ENCODE measurements around the gene ZNF608. TPM values are rescaled to one million over a fixed set of nuclear protein-coding genes. Genes with fewer than 3 reads are reported as not detected.
A peak's percentile ranks its signal among the peaks of the same experiment; 100 is the strongest.

The ZNF608 gene
- polyA plus RNA-seq, 3 donors = 58.7 to 68.3 (median 60.2) TPM

GRCh38 chr5:124740071-124740470, 6.4 kb downstream of the ZNF608 start:
- DNase-seq (ENCODE audit: low read depth in 3 of 3, low spot score in 2 of 3) = no peak

DNA sequence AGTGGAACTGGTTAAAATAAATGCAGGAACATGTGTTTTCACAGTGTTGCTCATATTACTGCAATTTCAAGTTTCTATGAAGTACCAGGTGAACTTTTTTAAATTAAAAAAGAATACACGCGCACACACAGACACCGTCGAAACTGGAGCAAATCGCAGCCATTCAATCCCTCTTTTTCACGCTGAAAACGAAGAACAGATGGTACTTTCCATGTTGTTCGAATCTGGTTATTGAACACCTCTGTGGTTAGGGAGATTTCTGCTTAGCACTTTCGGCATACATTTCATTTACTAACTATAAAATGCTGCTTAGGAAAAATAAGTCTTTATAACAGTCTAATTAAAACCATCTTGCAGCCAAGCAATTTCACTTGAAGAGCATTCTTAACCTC, 6.8 kb downstream of the ZNF608 start:
- DNase-seq (ENCODE audit: low read depth in 3 of 3, low spot score in 2 of 3) = no peak

GRCh38 chr5:124738681-124739633, 7.5 kb downstream of the ZNF608 start:
- no peak for DNase-seq (ENCODE audit: low read depth in 3 of 3, low spot score in 2 of 3)

GRCh38 chr5:124737651-124738050, 8.8 kb downstream of the ZNF608 start:
- DNase-seq (ENCODE audit: low read depth in 3 of 3, low spot score in 2 of 3) = no peak

- DNase-seq (ENCODE audit: low read depth in 3 of 3, low spot score in 2 of 3) = no peak
Observed at GRCh38 chr5:124736805-124737188, 9.6 kb downstream of the ZNF608 start.

- no peak for DNase-seq (ENCODE audit: low read depth in 3 of 3, low spot score in 2 of 3)
Observed at GRCh38 chr5:124736082-124736804, 10.2 kb downstream of the ZNF608 start.

DNA sequence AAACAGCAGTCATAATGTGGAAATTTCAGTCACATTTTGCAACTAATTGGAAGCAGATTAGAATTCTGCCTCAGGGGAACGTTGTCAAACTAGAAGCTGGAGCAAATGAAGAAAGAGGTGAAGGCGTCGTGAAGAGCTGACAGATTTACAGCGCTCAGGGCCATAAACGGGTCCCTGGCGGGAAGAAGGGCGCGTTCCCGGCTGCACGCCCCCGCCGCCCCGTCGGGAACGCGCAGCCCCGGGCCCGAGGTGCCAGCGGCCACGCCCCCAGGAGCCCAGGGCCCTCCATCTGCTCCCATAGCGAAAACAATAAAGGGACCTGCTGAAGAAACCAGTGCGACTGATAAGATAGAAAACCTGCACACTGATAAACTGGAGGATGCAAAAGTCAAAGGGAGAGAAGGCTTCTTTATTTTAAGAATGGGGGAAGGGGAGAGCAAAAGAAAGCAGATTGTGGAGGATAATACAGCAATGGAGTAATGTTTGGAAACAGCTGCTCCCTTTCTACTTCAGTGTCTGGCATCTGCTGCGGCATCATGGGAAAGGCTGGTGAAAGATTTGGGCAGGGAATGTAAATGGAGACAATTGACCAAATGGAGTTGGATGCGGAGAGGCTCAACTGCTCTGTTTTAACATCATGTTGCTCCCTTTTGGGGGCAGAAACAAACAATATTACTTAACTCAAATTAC, 11.1 kb downstream of the ZNF608 start:
- peak in 1 of 3 donors; percentile 54 for DNase-seq (ENCODE audit: low read depth in 3 of 3, low spot score in 2 of 3)

DNA sequence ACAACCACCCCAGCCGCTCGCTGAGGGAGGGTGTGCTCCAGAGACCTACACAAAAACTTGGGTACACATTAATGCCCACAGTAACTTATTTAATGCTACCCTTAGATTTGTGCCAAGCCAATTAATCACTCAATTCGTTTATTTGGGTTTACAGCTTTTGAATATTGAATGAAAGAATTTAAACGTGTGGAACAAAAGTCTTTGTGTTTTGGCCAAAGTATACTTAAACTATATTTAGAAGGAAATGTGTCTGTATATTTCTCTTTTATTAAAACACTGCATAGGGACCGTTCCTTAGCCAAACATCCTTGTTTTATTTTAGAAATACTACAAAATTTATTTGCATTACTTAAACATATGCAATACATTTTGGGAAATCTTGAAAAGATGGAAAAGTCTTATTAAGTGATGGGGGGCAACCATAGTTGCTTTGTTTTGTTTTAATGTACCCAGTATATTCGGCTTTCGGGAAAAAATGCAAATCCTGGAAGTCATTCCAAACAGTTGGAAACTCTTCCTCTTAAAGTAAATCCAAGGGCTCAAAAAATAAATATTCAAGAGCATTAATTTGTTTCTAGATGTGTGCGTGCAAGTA, 11.8 kb downstream of the ZNF608 start:
- DNase-seq (ENCODE audit: low read depth in 3 of 3, low spot score in 2 of 3) = no peak

GRCh38 chr5:124733329-124733650, 13.1 kb downstream of the ZNF608 start:
- no peak for DNase-seq (ENCODE audit: low read depth in 3 of 3, low spot score in 2 of 3)

- no peak for DNase-seq (ENCODE audit: low read depth in 3 of 3, low spot score in 2 of 3)
Observed at GRCh38 chr5:124732428-124733328, 13.8 kb downstream of the ZNF608 start.

DNA sequence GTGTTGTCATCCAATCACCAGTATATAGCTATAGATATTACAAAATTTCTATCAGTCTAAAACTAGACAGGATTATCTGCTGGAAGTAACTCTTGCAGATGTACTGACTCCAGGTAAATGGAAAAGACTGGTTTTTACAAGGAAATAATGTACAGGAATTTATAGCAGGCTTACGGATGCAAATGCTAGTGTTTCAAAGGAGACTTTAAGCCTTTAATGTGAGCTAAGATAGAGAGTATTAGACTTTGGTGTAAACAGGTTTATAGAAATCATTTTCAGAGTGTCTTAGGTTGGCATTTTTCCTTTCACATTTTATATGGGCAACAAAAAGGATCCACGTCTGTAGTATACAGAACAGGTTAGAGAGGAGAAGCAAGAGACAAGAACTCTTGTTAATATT, 16.1 kb downstream of the ZNF608 start:
- DNase-seq (ENCODE audit: low read depth in 3 of 3, low spot score in 2 of 3) = no peak

DNA sequence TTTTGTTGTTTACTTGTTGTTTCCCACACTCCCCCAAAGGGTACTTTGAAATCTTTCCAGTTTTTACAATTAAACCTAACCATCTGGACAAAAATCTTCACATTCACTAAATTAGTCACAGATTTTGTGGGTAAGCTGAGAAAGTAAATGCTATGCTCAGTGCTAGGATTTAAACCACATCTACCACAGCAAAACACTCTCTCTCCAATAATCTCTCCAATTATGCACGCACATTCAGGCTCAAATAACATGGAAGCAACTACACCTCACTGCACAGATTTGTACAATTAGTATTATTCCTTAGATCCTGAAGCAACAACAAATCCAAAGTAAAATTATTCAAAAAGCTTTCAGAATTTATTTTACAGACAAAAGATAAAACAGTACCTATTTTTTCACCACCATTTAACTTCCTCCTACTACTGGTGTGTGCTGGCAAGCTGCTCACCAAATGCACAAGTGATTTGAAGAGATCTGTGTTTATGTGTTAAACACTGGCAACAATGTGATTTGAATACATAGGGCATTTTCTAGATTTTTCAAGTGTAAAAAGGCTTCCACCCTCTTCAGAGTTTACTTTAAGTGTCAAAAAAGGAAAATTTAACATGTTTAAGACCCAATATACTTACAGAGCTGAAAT, 16.6 kb downstream of the ZNF608 start:
- no peak for DNase-seq (ENCODE audit: low read depth in 3 of 3, low spot score in 2 of 3)

GRCh38 chr5:124728968-124729332, 17.5 kb downstream of the ZNF608 start:
- no peak for DNase-seq (ENCODE audit: low read depth in 3 of 3, low spot score in 2 of 3)

DNA sequence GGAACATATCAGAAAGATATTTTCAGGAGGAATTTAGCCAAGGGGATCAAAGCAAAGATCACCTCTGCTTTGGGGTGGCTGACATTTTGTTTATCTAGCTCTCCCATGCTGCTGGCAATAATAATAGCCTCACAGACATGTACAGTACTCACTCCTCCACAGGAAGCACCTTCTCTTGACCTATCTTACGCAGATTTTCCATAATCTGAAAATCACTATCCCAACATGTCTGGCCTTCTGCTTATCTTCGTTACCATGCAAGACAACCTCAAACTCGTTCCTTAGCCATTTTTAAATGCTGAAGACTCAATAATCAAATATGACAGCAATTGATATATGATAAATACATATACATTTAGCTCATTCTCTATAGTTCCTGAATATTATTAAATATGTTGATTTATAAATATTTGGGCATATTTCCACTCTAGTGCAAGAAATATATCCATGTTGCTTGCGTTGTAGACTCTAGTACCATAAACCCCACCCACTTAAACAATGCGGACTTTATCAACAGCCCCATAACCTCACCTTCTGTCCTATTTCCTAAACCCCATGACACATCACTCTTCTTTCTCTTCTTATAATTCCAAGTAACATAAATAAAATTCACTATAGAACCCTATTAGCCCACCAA, 18.0 kb downstream of the ZNF608 start:
- no peak for DNase-seq (ENCODE audit: low read depth in 3 of 3, low spot score in 2 of 3)

GRCh38 chr5:124726631-124727362, 19.6 kb downstream of the ZNF608 start:
- no peak for DNase-seq (ENCODE audit: low read depth in 3 of 3, low spot score in 2 of 3)

GRCh38 chr5:124725622-124726258, 20.7 kb downstream of the ZNF608 start:
- no peak for DNase-seq (ENCODE audit: low read depth in 3 of 3, low spot score in 2 of 3)

DNA sequence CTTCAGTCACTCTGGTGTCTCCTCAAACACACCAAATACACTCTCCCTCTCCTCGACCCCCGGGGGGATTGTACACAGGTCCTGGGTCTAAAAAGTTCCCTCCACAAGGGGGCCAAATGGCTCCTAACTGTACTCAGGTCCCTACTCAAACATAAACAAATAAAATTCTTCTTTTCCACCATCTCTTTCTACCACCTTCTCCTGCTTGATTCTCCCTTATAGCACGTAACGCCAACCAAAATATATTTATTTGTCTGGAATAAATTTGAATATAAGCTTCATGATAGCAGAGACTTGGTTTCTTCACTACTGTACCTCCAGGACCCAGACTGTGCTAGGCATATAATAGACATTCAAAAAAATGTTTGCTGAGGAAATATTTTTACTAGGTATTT, 21.4 kb downstream of the ZNF608 start:
- no peak for DNase-seq (ENCODE audit: low read depth in 3 of 3, low spot score in 2 of 3)
